Measurements from ENCODE around the gene SLC2A4RG. TPM values are rescaled to one million over a fixed set of nuclear protein-coding genes. Genes with fewer than 3 reads are reported as not detected.

SLC2A4RG gene
- total and polyA plus RNA-seq, 7 donors, result 19.7 to 78.2 (median 33.0) TPM

- TF ChIP-seq POLR2A (IDR thresholded peaks at IDR 0.05) (no peak), CTCF (IDR thresholded peaks at IDR 0.05) (no peak), EP300 (IDR thresholded peaks at IDR 0.05) (no peak), POLR2AphosphoS5 (IDR thresholded peaks at IDR 0.05) (no peak)
- Histone ChIP-seq H3K4me3 (no peak overlapping the region), H3K27ac (no peak overlapping the region), H3K27me3 (peaks cover 0 to 2% (median 0%) of the 10 kb centered on the region in 3 donors), H3K9me3 (no peaks in the 10 kb centered on the region), H3K4me1 (no peaks in the 10 kb centered on the region), H3K36me3 (peaks cover 0 to 7% (median 0%) of the 10 kb centered on the region in 4 donors)
- intact Hi-C loops (cut with DNase I), result no loop called here
- DNase-seq, result no peak
- 92 to 94% methylated on average over 37 of the region's 37 CpGs for WGBS, 2 donors
These were observed 51.1 kb downstream of the SLC2A4RG start for GRCh38 chr20:63790572-63791168.

- intact Hi-C loops (cut with DNase I), result no loop called here
- WGBS, 2 donors, result 74% methylated on average over 23 of the region's 23 CpGs
- no peak for DNase-seq
- no peaks in the 10 kb centered on the region for H3K9me3 ChIP-seq
- TF ChIP-seq POLR2A (IDR thresholded peaks at IDR 0.05), result no peak
- TF ChIP-seq EP300 (IDR thresholded peaks at IDR 0.05), result no peak
- TF ChIP-seq CTCF (IDR thresholded peaks at IDR 0.05), result no peak
- TF ChIP-seq POLR2AphosphoS5 (IDR thresholded peaks at IDR 0.05), result no peak
- peak overlapping the region in 1 of 4 donors; percentile 34 for H3K27ac ChIP-seq
- H3K4me1 ChIP-seq, result no peaks in the 10 kb centered on the region
- peaks cover 0 to 7% (median 0%) of the 10 kb centered on the region in 4 donors for H3K36me3 ChIP-seq
- H3K27me3 ChIP-seq, result peaks cover 0 to 2% (median 0%) of the 10 kb centered on the region in 3 donors
- H3K4me3 ChIP-seq, result no peak overlapping the region
These were observed 52.1 kb downstream of the SLC2A4RG start for GRCh38 chr20:63791497-63792156.

- no peak overlapping the region for H3K4me3 ChIP-seq
- H3K27ac ChIP-seq, result no peak overlapping the region
- DNase-seq, result no peak
- intact Hi-C loops (cut with DNase I), result no loop called here
- WGBS, 2 donors, result 80 to 88% methylated on average over 20 of the region's 20 CpGs
- no peak for TF ChIP-seq POLR2A (IDR thresholded peaks at IDR 0.05)
- TF ChIP-seq POLR2AphosphoS5 (IDR thresholded peaks at IDR 0.05), result no peak
- no peak for TF ChIP-seq CTCF (IDR thresholded peaks at IDR 0.05)
- no peak for TF ChIP-seq EP300 (IDR thresholded peaks at IDR 0.05)
- H3K36me3 ChIP-seq, result peaks cover 0 to 7% (median 0%) of the 10 kb centered on the region in 4 donors
- peaks cover 0 to 2% (median 0%) of the 10 kb centered on the region in 3 donors for H3K27me3 ChIP-seq
- H3K4me1 ChIP-seq, result no peaks in the 10 kb centered on the region
- no peaks in the 10 kb centered on the region for H3K9me3 ChIP-seq
These were observed 53.3 kb downstream of the SLC2A4RG start for GRCh38 chr20:63792866-63793265.

Small RNA genes lying within 50 kb of the gene (small RNA-seq; reads per million reads assigned to genes)
- gene LIME1 (0 reads per million in 3 donors), gene TNFRSF6B (0 reads per million in 3 donors)

Other genes starting within 250 kb of the SLC2A4RG start
- 10 to 100 TPM in 2 of 4 donors, 1 to 10 TPM in 2; 4.6 to 14.3 (median 11.0) TPM for gene EEF1A2, start 240.7 kb upstream of the SLC2A4RG start, total RNA-seq
- gene EEF1A2, start 240.7 kb upstream of the SLC2A4RG start, polyA plus RNA-seq, result 1 to 10 TPM; 2.8 to 7.8 (median 4.2) TPM
- gene PPDPF, start 219.0 kb upstream of the SLC2A4RG start, total RNA-seq, result 100 to 1,000 TPM in 3 of 4 donors, 10 to 100 TPM in 1; 82.8 to 244 (median 146) TPM
- 1,000 to 10,000 TPM in 2 of 3 donors, 100 to 1,000 TPM in 1; 658 to 1,688 (median 1,153) TPM for gene PPDPF, start 219.0 kb upstream of the SLC2A4RG start, polyA plus RNA-seq
- gene PTK6, start 202.4 kb upstream of the SLC2A4RG start, total RNA-seq, result under 1 TPM in 2 of 4 donors, not detected in 2; 0.28 to 0.36 TPM
- 10 to 100 TPM; 59.5 to 80.7 (median 73.3) TPM for gene PTK6, start 202.4 kb upstream of the SLC2A4RG start, polyA plus RNA-seq
- gene SRMS, start 192.0 kb upstream of the SLC2A4RG start, total RNA-seq, result not detected
- 1 to 10 TPM in 1 of 3 donors, under 1 TPM in 1, not detected in 1; 0.19 to 2.4 TPM for gene SRMS, start 192.0 kb upstream of the SLC2A4RG start, polyA plus RNA-seq
- gene FNDC11, start 185.6 kb upstream of the SLC2A4RG start, total RNA-seq, result under 1 TPM; 0.16 to 0.55 (median 0.45) TPM
- under 1 TPM in 2 of 3 donors, not detected in 1; under 0.01 to 0.47 TPM for gene FNDC11, start 185.6 kb upstream of the SLC2A4RG start, polyA plus RNA-seq
- 10 to 100 TPM in 3 of 4 donors, 1 to 10 TPM in 1; 9.5 to 48.1 (median 15.4) TPM for gene HELZ2, start 165.5 kb upstream of the SLC2A4RG start, total RNA-seq
- 10 to 100 TPM in 1 of 3 donors, 1 to 10 TPM in 2; 1.2 to 38.4 (median 3.5) TPM for gene HELZ2, start 165.5 kb upstream of the SLC2A4RG start, polyA plus RNA-seq
- 1 to 10 TPM; 6.2 to 8.2 (median 8.0) TPM for gene GMEB2, start 112.7 kb upstream of the SLC2A4RG start, total RNA-seq
- gene GMEB2, start 112.7 kb upstream of the SLC2A4RG start, polyA plus RNA-seq, result 10 to 100 TPM in 1 of 3 donors, 1 to 10 TPM in 2; 6.0 to 15.1 (median 7.4) TPM
- 10 to 100 TPM; 14.6 to 22.1 (median 20.1) TPM for gene STMN3, start 86.4 kb upstream of the SLC2A4RG start, total RNA-seq
- gene STMN3, start 86.4 kb upstream of the SLC2A4RG start, polyA plus RNA-seq, result 10 to 100 TPM in 1 of 3 donors, 1 to 10 TPM in 2; 1.8 to 25.2 (median 6.6) TPM
- gene RTEL1, start 81.5 kb upstream of the SLC2A4RG start, total RNA-seq, result 10 to 100 TPM; 19.6 to 44.3 (median 31.4) TPM
- 10 to 100 TPM in 1 of 3 donors, 1 to 10 TPM in 2; 3.6 to 22.4 (median 9.0) TPM for gene RTEL1, start 81.5 kb upstream of the SLC2A4RG start, polyA plus RNA-seq
- gene TNFRSF6B, start 43.1 kb upstream of the SLC2A4RG start, total RNA-seq, result 10 to 100 TPM in 1 of 4 donors, 1 to 10 TPM in 3; 1.8 to 45.5 (median 4.2) TPM
- 100 to 1,000 TPM in 1 of 3 donors, 1 to 10 TPM in 2; 1.2 to 186 (median 4.8) TPM for gene TNFRSF6B, start 43.1 kb upstream of the SLC2A4RG start, polyA plus RNA-seq
- 10 to 100 TPM; 26.8 to 38.7 (median 28.8) TPM for gene ARFRP1, start 31.8 kb upstream of the SLC2A4RG start, total RNA-seq
- 10 to 100 TPM; 39.1 to 70.2 (median 45.6) TPM for gene ARFRP1, start 31.8 kb upstream of the SLC2A4RG start, polyA plus RNA-seq
- 10 to 100 TPM; 18.5 to 22.5 (median 19.6) TPM for gene ZGPAT, start 31.7 kb upstream of the SLC2A4RG start, total RNA-seq
- 10 to 100 TPM; 24.0 to 44.9 (median 30.5) TPM for gene ZGPAT, start 31.7 kb upstream of the SLC2A4RG start, polyA plus RNA-seq
- gene LIME1, start 3.1 kb upstream of the SLC2A4RG start, total RNA-seq, result 1 to 10 TPM; 4.6 to 7.8 (median 6.4) TPM
- gene LIME1, start 3.1 kb upstream of the SLC2A4RG start, polyA plus RNA-seq, result 10 to 100 TPM in 1 of 3 donors, 1 to 10 TPM in 1, not detected in 1; 4.8 to 35.3 TPM
- 1 to 10 TPM; 3.4 to 5.3 (median 4.3) TPM for gene ZBTB46, start 91.5 kb downstream of the SLC2A4RG start, total RNA-seq
- 1 to 10 TPM in 1 of 3 donors, under 1 TPM in 2; 0.23 to 3.6 (median 0.60) TPM for gene ZBTB46, start 91.5 kb downstream of the SLC2A4RG start, polyA plus RNA-seq
- gene ABHD16B, start 121.7 kb downstream of the SLC2A4RG start, total RNA-seq, result not detected
- under 1 TPM in 1 of 3 donors, not detected in 2; 0.44 TPM for gene ABHD16B, start 121.7 kb downstream of the SLC2A4RG start, polyA plus RNA-seq
- gene TPD52L2, start 125.5 kb downstream of the SLC2A4RG start, total RNA-seq, result 100 to 1,000 TPM in 3 of 4 donors, 10 to 100 TPM in 1; 84.7 to 109 (median 104) TPM
- gene TPD52L2, start 125.5 kb downstream of the SLC2A4RG start, polyA plus RNA-seq, result 10 to 100 TPM; 71.7 to 84.2 (median 74.5) TPM
- gene DNAJC5, start 155.3 kb downstream of the SLC2A4RG start, total RNA-seq, result 10 to 100 TPM; 25.0 to 36.4 (median 31.2) TPM
- gene DNAJC5, start 155.3 kb downstream of the SLC2A4RG start, polyA plus RNA-seq, result 10 to 100 TPM; 21.6 to 62.8 (median 41.6) TPM
- 10 to 100 TPM; 21.1 to 36.3 (median 24.9) TPM for gene UCKL1, start 216.6 kb downstream of the SLC2A4RG start, total RNA-seq
- 10 to 100 TPM; 22.8 to 45.6 (median 26.1) TPM for gene UCKL1, start 216.6 kb downstream of the SLC2A4RG start, polyA plus RNA-seq
- 10 to 100 TPM in 2 of 4 donors, 1 to 10 TPM in 2; 5.1 to 10.8 (median 9.0) TPM for gene ZNF512B, start 230.2 kb downstream of the SLC2A4RG start, total RNA-seq
- gene ZNF512B, start 230.2 kb downstream of the SLC2A4RG start, polyA plus RNA-seq, result 1 to 10 TPM in 2 of 3 donors, under 1 TPM in 1; 0.23 to 5.5 (median 1.2) TPM
- 1 to 10 TPM in 3 of 4 donors, under 1 TPM in 1; 0.68 to 8.3 (median 1.9) TPM for gene SAMD10, start 239.9 kb downstream of the SLC2A4RG start, total RNA-seq
- gene SAMD10, start 239.9 kb downstream of the SLC2A4RG start, polyA plus RNA-seq, result 1 to 10 TPM; 2.8 to 8.7 (median 4.2) TPM
- 10 to 100 TPM; 42.3 to 52.1 (median 46.9) TPM for gene PRPF6, start 241.4 kb downstream of the SLC2A4RG start, total RNA-seq
- 10 to 100 TPM; 23.4 to 59.9 (median 26.4) TPM for gene PRPF6, start 241.4 kb downstream of the SLC2A4RG start, polyA plus RNA-seq